GM12864 (cell line): ENCODE data around the gene CLASP1.
"Not testable (repeated sequence)": the region's sequence is repeated elsewhere in the genome, so short reads cannot be mapped to it uniquely, and the experiment has no call there.

Source experiments
- DNase-seq: peaks from one replicate; pipeline ENCODE4 v3.0.0-alpha.2; 2011; ENCODE audit warnings: low read depth
- H3K4me3 ChIP-seq: 2 replicates; pipeline ENCODE4 v1.5.1; 2011; ENCODE audit warnings: mild to moderate bottlenecking, low read depth, low read length, control low read depth
- CTCF ChIP-seq: IDR thresholded peaks from 2 replicates; pipeline ENCODE4 v1.5.1; 2011; ENCODE audit warnings: low read depth, mild to moderate bottlenecking, moderate library complexity, low read length, control low read depth, inconsistent platforms; ENCODE audit errors: missing control alignments

The CLASP1 gene

GRCh38 chr2:121442889-121443288 is 206.4 kb downstream of the CLASP1 start:
- no peak for TF ChIP-seq CTCF
- no peak for DNase-seq
- H3K4me3 ChIP-seq, result no peak overlapping the region

GRCh38 chr2:121438290-121438689 is 211.0 kb downstream of the CLASP1 start:
- DNase-seq, H3K4me3 ChIP-seq: not testable (repeated sequence)

- DNase-seq, result no peak
- TF ChIP-seq CTCF, result no peak
- no peak overlapping the region for H3K4me3 ChIP-seq
Measured at GRCh38 chr2:121436918-121437317, 212.3 kb downstream of the CLASP1 start.

GRCh38 chr2:121435790-121436189 is 213.5 kb downstream of the CLASP1 start:
- no peak for DNase-seq
- TF ChIP-seq CTCF, result no peak
- H3K4me3 ChIP-seq, result no peak overlapping the region

GRCh38 chr2:121431214-121431613 is 218.0 kb downstream of the CLASP1 start:
- DNase-seq, result no peak
- H3K4me3 ChIP-seq, result no peak overlapping the region
- TF ChIP-seq CTCF, result no peak

- DNase-seq, result no peak
- no peak overlapping the region for H3K4me3 ChIP-seq
- TF ChIP-seq CTCF, result no peak
Measured at GRCh38 chr2:121429927-121430520, 219.2 kb downstream of the CLASP1 start.

GRCh38 chr2:121429119-121429903 is 220.0 kb downstream of the CLASP1 start:
- TF ChIP-seq CTCF, result no peak
- DNase-seq, result no peak
- no peak overlapping the region for H3K4me3 ChIP-seq
